Type B pancreatic cell (in vitro differentiated cells): ENCODE measurements around the gene ACTR3C. TPM values are rescaled to one million over a fixed set of nuclear protein-coding genes. Genes with fewer than 3 reads are reported as not detected.
"Not testable (repeated sequence)": the region's sequence is repeated elsewhere in the genome, so short reads cannot be mapped to it uniquely, and the experiment has no call there.

Experiments used
- DNase-seq: peaks from one replicate; pipeline ENCODE4 v3.0.0; 2021; ENCODE audit warnings: mixed read lengths; ENCODE audit not compliant: unreplicated experiment; ENCODE audit errors: extremely low spot score
- H3K27ac Mint-ChIP-seq: 2 replicates; pipeline ENCODE4 v1.8.0; 2021; ENCODE audit warnings: mild to moderate bottlenecking, mixed read lengths
- H3K27me3 Mint-ChIP-seq: 2 replicates; pipeline ENCODE4 v1.8.0; 2021; ENCODE audit warnings: mixed read lengths
- H3K36me3 Mint-ChIP-seq: 2 replicates; pipeline ENCODE4 v1.8.0; 2021; ENCODE audit warnings: mixed read lengths
- H3K4me1 Mint-ChIP-seq: one replicate; pipeline ENCODE4 v1.8.0; 2021; ENCODE audit warnings: mixed read lengths; ENCODE audit not compliant: unreplicated experiment
- H3K4me3 Mint-ChIP-seq: 2 replicates; pipeline ENCODE4 v1.8.0; 2021; ENCODE audit warnings: mild to moderate bottlenecking, mixed read lengths
- H3K9me3 Mint-ChIP-seq: 2 replicates; pipeline ENCODE4 v1.8.0; 2021; ENCODE audit warnings: mixed read lengths
- CTCF ChIP-seq: fragments of 200-600 bp; sonication (generic); conservative IDR thresholded peaks from 2 replicates; pipeline ENCODE4 v1.5.0; 2021; ENCODE audit warnings: antibody characterized with exemption, mild to moderate bottlenecking
- total RNA-seq: library from RNA; stranded (reverse); gene quantifications from 2 replicates; pipeline ENCODE4 v1.2.1, GENCODE V29; 2021; ENCODE audit warnings: low replicate concordance

ACTR3C gene
- total RNA-seq, 1 donor from 2014 or later, result 4.8 TPM

DNA sequence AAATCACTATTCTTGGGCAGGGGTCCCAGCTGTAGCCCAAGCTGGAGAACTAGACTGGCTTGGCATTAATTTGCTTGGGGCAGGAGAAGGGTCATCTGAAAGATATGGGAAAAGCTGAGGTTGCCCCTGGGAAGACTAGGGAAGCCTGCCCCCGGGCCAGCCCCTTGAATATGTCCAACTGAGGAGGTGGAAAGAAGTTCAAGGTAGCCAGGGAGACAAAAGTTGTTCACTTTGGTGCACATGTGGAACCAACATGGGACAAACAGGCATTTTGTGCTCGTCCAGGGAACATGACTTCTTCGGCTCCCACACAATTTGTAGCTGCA is 1.6 kb downstream of the ACTR3C start:
- no peak for TF ChIP-seq CTCF
- Mint-ChIP-seq H3K27ac (peak overlapping the region; percentile 91), H3K4me1 (peaks cover 25% of the 10 kb centered on the region), H3K9me3 (no peaks in the 10 kb centered on the region), H3K36me3 (peaks cover 8% of the 10 kb centered on the region), H3K27me3 (no peaks in the 10 kb centered on the region), H3K4me3 (peak overlapping the region; percentile 89)
- DNase-seq, result no peak

DNA sequence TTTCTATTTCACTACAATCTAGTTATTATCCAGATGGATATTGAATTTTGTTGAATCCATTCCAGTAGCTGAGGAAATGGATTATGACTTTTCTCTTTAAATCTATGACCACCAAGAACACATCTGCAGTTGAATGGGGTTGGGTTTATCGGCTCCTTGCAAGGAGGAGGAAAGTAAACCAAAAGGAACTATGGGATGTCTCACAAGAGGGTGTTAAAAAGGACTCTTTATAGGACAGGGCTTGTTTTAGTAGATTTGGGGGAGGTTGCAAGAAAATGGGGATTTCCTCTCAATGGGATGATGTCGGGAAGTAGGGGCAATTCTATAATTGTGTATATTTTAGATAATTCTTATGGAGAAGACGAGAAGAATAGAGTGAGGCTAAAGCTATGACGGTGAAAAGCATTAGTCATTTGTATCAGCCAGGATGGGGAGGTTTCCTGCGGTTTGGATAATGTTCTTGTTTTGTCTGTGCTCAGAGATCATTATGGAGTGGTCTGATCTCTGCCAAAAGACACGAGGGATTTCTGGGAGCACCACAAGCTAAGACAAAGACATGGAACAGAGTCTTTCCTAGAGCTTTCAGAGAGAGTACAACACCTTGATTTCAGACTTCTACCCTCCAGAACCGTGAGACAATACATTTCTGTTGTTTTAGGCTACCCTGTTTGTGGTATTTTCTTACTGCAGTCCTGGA is 5.4 kb downstream of the ACTR3C start:
- H3K36me3 Mint-ChIP-seq, result peaks cover 4% of the 10 kb centered on the region
- H3K27me3 Mint-ChIP-seq, result no peaks in the 10 kb centered on the region
- H3K9me3 Mint-ChIP-seq, result no peaks in the 10 kb centered on the region
- H3K4me1 Mint-ChIP-seq, result peaks cover 17% of the 10 kb centered on the region
- H3K4me3 Mint-ChIP-seq, result no peak overlapping the region
- DNase-seq, result no peak
- no peak overlapping the region for H3K27ac Mint-ChIP-seq
- TF ChIP-seq CTCF, result no peak

GRCh38 chr7:150316987-150317386 is 6.4 kb downstream of the ACTR3C start:
- H3K4me3 Mint-ChIP-seq, H3K36me3 Mint-ChIP-seq, H3K27ac Mint-ChIP-seq, H3K27me3 Mint-ChIP-seq, H3K9me3 Mint-ChIP-seq, DNase-seq: not testable (repeated sequence)
- peaks cover 15% of the 10 kb centered on the region for H3K4me1 Mint-ChIP-seq

DNA sequence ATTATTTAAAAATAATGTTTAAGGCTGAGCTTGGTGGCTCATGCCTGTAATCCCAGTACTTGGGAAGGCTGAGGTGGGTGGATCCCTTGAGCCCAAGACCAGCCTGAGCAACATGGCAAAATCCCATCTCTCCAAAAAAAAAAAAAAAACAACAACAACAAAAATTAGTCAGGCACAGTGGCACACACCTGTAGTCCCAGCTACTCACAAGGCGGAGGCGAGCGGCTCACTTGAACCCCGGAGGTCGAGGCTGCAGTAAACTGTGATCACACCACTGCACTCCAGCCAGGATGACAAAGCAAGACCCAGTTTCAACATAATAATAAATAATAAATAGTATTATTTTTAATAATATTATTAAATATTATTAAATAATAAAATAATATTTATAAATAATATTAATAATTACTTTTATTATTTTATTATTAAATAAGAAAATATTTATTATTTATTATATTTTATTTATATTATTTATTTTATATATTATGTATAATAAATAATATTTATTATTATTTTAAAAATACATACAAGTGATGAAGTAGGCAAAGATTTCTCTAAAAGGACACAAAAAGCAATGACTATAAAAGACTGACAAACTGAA is 8.6 kb downstream of the ACTR3C start:
- H3K27me3 Mint-ChIP-seq, result no peaks in the 10 kb centered on the region
- H3K4me3 Mint-ChIP-seq, result no peak overlapping the region
- TF ChIP-seq CTCF, result no peak
- H3K36me3 Mint-ChIP-seq, result no peaks in the 10 kb centered on the region
- peaks cover 10% of the 10 kb centered on the region for H3K4me1 Mint-ChIP-seq
- DNase-seq, result no peak
- H3K27ac Mint-ChIP-seq, result no peak overlapping the region
- H3K9me3 Mint-ChIP-seq, result no peaks in the 10 kb centered on the region

GRCh38 chr7:150313870-150314269 is 9.5 kb downstream of the ACTR3C start:
- no peak for DNase-seq
- no peaks in the 10 kb centered on the region for H3K36me3 Mint-ChIP-seq
- H3K4me1 Mint-ChIP-seq, result peaks cover 10% of the 10 kb centered on the region
- no peaks in the 10 kb centered on the region for H3K9me3 Mint-ChIP-seq
- H3K27ac Mint-ChIP-seq, result no peak overlapping the region
- TF ChIP-seq CTCF, result no peak
- no peaks in the 10 kb centered on the region for H3K27me3 Mint-ChIP-seq
- H3K4me3 Mint-ChIP-seq, result no peak overlapping the region

GRCh38 chr7:150313367-150313809 is 10.0 kb downstream of the ACTR3C start:
- DNase-seq, result no peak
- no peak overlapping the region for H3K4me3 Mint-ChIP-seq
- peaks cover 10% of the 10 kb centered on the region for H3K4me1 Mint-ChIP-seq
- no peak overlapping the region for H3K27ac Mint-ChIP-seq
- H3K36me3 Mint-ChIP-seq, result no peaks in the 10 kb centered on the region
- TF ChIP-seq CTCF, result no peak
- no peaks in the 10 kb centered on the region for H3K27me3 Mint-ChIP-seq
- no peaks in the 10 kb centered on the region for H3K9me3 Mint-ChIP-seq

- not testable (repeated sequence) for H3K27me3 Mint-ChIP-seq, H3K9me3 Mint-ChIP-seq, H3K27ac Mint-ChIP-seq, H3K4me3 Mint-ChIP-seq, H3K36me3 Mint-ChIP-seq, DNase-seq
- peaks cover 10% of the 10 kb centered on the region for H3K4me1 Mint-ChIP-seq
Measured at GRCh38 chr7:150312649-150313366, 10.5 kb downstream of the ACTR3C start.
